PC-3 (cell line): ENCODE results near the gene NDUFB6. TPM values are rescaled to one million over a fixed set of nuclear protein-coding genes. Genes with fewer than 3 reads are reported as not detected.

Experiments used
- ATAC-seq: fragments of 200-7000 bp; cut with Tn5 transposase; 2 replicates; pipeline ENCODE4 v1.9.1; 2020; ENCODE audit warnings: mild to moderate bottlenecking, moderate library complexity
- BruUV-seq: library from RNA; stranded (reverse); fragments of 400-500 nt; replicated peaks from 2 replicates; lab custom pipeline; 2021; lab: Mats Ljungman, UMichigan
- CTCF ChIA-PET: fragments of 300-600 bp; sonication (Branson Sonifier 250); formaldehyde crosslinking; loops from one replicate; lab custom pipeline; 2022; ENCODE audit warnings: antibody characterized with exemption; lab: Charles Lee
- POLR2A ChIA-PET: fragments of 300-600 bp; sonication (Branson Sonifier 250); formaldehyde crosslinking; loops from one replicate; lab custom pipeline; 2022; ENCODE audit warnings: antibody characterized with exemption; ENCODE audit not compliant: unreplicated experiment; lab: Charles Lee
- DNase-seq: peaks from one replicate; pipeline ENCODE4 v3.0.0-alpha.2; 2015
- H2AFZ ChIP-seq: fragments of 300-600 bp; sonication (generic); 2 replicates; pipeline ENCODE4 v1.6.0; 2016; ENCODE audit warnings: antibody characterized with exemption, low read length
- H3F3A ChIP-seq: fragments of 300-600 bp; sonication (generic); one replicate; pipeline ENCODE4 v1.6.0; 2017; ENCODE audit warnings: antibody characterized with exemption, low read length, control low read depth, mild to moderate bottlenecking; ENCODE audit not compliant: unreplicated experiment
- H3K27ac ChIP-seq: fragments of 300-600 bp; sonication (generic); 2 replicates; pipeline ENCODE4 v1.5.1; 2016; ENCODE audit warnings: mild to moderate bottlenecking, low read length
- H3K27me3 ChIP-seq: fragments of 300-600 bp; sonication (generic); 2 replicates; pipeline ENCODE4 v1.6.1; 2016; ENCODE audit warnings: low read length, mixed read lengths
- H3K36me3 ChIP-seq: fragments of 300-600 bp; sonication (generic); 2 replicates; pipeline ENCODE4 v1.6.1; 2016; ENCODE audit warnings: low read depth, mixed run types, low read length, mixed read lengths
- H3K4me1 ChIP-seq: fragments of 300-600 bp; sonication (generic); 2 replicates; pipeline ENCODE4 v1.5.1; 2016; ENCODE audit warnings: low read length; ENCODE audit not compliant: insufficient read depth
- H3K4me2 ChIP-seq: fragments of 300-600 bp; sonication (generic); 2 replicates; pipeline ENCODE4 v1.6.0; 2016; ENCODE audit warnings: low read length
- H3K4me3 ChIP-seq: fragments of 300-600 bp; sonication (generic); 2 replicates; pipeline ENCODE4 v1.5.1; 2016; ENCODE audit warnings: mild to moderate bottlenecking, low read length, mixed read lengths
- H3K79me2 ChIP-seq: fragments of 300-600 bp; sonication (generic); 2 replicates; pipeline ENCODE4 v1.6.1; 2017; ENCODE audit warnings: low read length, mixed read lengths
- H3K9ac ChIP-seq: fragments of 300-600 bp; sonication (generic); 2 replicates; pipeline ENCODE4 v1.6.0; 2016; ENCODE audit warnings: mild to moderate bottlenecking, low read length
- H3K9me2 ChIP-seq: fragments of 300-600 bp; sonication (generic); replicated peaks from 2 replicates; pipeline ENCODE4 v1.6.1; 2016; ENCODE audit warnings: mixed run types, low read length, mixed read lengths
- H3K9me3 ChIP-seq: fragments of 300-600 bp; sonication (generic); 2 replicates; pipeline ENCODE4 v1.6.1; 2016; ENCODE audit warnings: low read length, mixed read lengths
- H4K20me1 ChIP-seq: fragments of 300-600 bp; sonication (generic); 2 replicates; pipeline ENCODE4 v1.6.1; 2016; ENCODE audit warnings: low read length, mixed read lengths
- EZH2 ChIP-seq: fragments of 300-600 bp; sonication (generic); IDR thresholded peaks from one replicate; pipeline ENCODE4 v1.6.1; 2017; ENCODE audit warnings: antibody characterized with exemption, mild to moderate bottlenecking, low read length; ENCODE audit not compliant: unreplicated experiment
- EZH2phosphoT487 ChIP-seq: fragments of 300-600 bp; sonication (generic); IDR thresholded peaks from 2 replicates; pipeline ENCODE4 v1.6.1; 2018; ENCODE audit warnings: mild to moderate bottlenecking, antibody characterized with exemption, low read length, borderline replicate concordance
- intact Hi-C: fragments of 100-400 bp; cut with micrococcal nuclease; formaldehyde crosslinking; loops from 2 replicates; pipeline ENCODE4 v1.9.0; 2023
- total RNA-seq: library from RNA; depleted of rRNA; stranded (reverse); fragments of >200 nt; gene quantifications from 2 replicates; pipeline ENCODE4 v1.2.3, GENCODE V29; 2014
- TF ChIP-seq, protein P1 (sequence below): fragments of 300-600 bp; sonication (generic); conservative IDR thresholded peaks from 2 replicates; pipeline ENCODE4 v1.5.1; 2017; ENCODE audit warnings: antibody characterized with exemption, low read depth, mild to moderate bottlenecking, low read length

Gene NDUFB6
- total RNA-seq, 1 experiment from 2014 or later = 86.4 TPM

DNA sequence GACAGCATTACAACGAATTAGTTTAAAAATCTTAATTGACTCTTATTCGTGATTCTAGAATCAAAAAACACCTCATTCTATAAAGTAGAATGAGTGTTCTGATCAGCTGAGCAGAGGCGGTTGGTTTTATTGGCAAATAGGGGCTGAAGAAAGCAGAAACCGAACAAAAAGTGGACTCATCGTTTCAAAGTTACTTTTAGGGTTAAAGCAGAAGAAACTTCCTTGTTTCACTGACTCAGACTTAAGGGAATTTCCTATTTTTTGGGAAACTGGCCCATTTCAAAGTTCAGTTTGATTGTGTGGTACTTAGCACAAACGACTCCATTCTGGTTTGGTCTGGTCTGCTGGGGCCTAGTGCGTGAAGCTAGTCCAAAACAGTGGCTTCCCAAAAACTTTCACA, 862 bp upstream of the NDUFB6 start:
- peaks cover 3% of the 10 kb centered on the region for H3F3A ChIP-seq
- peak overlapping the region; percentile 98; the same call in 1 of the 2 replicates for H2AFZ ChIP-seq
- TF ChIP-seq, protein P1, sequence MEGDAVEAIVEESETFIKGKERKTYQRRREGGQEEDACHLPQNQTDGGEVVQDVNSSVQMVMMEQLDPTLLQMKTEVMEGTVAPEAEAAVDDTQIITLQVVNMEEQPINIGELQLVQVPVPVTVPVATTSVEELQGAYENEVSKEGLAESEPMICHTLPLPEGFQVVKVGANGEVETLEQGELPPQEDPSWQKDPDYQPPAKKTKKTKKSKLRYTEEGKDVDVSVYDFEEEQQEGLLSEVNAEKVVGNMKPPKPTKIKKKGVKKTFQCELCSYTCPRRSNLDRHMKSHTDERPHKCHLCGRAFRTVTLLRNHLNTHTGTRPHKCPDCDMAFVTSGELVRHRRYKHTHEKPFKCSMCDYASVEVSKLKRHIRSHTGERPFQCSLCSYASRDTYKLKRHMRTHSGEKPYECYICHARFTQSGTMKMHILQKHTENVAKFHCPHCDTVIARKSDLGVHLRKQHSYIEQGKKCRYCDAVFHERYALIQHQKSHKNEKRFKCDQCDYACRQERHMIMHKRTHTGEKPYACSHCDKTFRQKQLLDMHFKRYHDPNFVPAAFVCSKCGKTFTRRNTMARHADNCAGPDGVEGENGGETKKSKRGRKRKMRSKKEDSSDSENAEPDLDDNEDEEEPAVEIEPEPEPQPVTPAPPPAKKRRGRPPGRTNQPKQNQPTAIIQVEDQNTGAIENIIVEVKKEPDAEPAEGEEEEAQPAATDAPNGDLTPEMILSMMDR = no peak
- TF ChIP-seq EZH2 (no peak), EZH2phosphoT487 (no peak)
- no peaks in the 10 kb centered on the region for H3K27me3 ChIP-seq
- peak overlapping the region; percentile 87; the same call in 1 of the 2 replicates for H3K4me2 ChIP-seq
- no peaks in the 10 kb centered on the region for H3K36me3 ChIP-seq
- H3K9me2 ChIP-seq = no peaks in the 10 kb centered on the region
- no peak overlapping the region for H3K27ac ChIP-seq
- intact Hi-C loops = loop anchor here (2.0 to 5.0 kb wide), 2 partner anchors 47 to 142 kb away; partner anchors contain the start of gene RIGI
- peak overlapping the region; percentile 91; the same call in 1 of the 2 replicates for H3K9ac ChIP-seq
- ATAC-seq = no peak
- no peaks in the 10 kb centered on the region for H3K9me3 ChIP-seq
- POLR2A ChIA-PET = no interaction called here
- CTCF ChIA-PET = no interaction called here
- H3K79me2 ChIP-seq = peaks cover 35% of the 10 kb centered on the region
- no peak for DNase-seq
- H3K4me1 ChIP-seq = peaks cover 17% of the 10 kb centered on the region
- BruUV-seq = no TSS peak
- peaks cover 10% of the 10 kb centered on the region; the same call in 1 of the 2 replicates for H4K20me1 ChIP-seq
- peak overlapping the region; percentile 97; the same call in 1 of the 2 replicates for H3K4me3 ChIP-seq

DNA sequence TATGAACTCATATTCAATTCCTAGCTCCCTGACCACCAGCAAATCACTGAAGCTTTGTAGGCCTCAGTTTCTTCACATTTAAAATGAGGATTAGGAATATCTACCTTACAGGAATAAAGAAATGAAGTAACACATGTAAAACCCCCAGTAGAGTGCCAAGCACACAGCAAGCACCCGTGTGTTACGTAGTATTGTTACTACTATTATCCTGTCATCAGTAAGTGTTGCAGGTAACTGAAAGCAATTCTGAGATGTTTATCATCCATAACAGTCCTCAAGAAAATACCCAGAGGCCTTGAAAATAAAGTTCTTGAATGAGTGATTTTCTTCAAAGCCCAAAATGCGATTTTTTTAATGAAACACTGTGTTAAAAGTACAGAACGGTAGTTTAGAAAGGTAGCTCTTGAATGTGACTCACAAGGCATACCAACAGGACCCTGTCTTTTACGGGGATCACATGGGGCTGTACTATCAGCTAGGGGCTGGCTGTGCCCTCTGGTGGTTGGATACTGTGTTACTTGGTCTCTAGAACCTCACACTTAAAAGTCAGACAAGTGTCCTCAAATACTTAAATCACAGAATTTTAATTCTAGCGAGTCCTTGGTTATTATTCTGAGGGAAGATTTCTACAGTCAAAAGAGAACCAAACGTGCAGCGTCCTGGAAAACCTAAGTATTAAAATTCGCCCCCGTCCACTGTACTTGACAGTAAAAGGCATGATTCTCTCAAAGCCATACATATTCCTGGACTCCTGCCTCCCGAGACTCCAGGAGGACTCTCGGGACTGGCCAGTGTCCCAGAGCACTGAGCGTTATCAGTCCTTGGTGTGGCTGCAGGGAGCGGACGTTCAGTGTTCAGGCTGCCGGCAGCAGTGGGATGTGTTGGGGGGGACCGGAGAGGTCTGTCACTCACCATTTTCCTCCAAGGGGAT, 725 bp downstream of the NDUFB6 start:
- H3K4me3 ChIP-seq = peak overlapping the region; percentile 97
- ATAC-seq = peak; percentile 92
- peak overlapping the region; percentile 87 for H3K4me2 ChIP-seq
- intact Hi-C loops = loop anchor here (1.0 to 5.0 kb wide), 4 partner anchors 19 to 193 kb away; partner anchors contain the start of gene RIGI
- H3K4me1 ChIP-seq = peaks cover 17% of the 10 kb centered on the region
- no peaks in the 10 kb centered on the region for H3K27me3 ChIP-seq
- H3K9ac ChIP-seq = peak overlapping the region; percentile 91
- no peaks in the 10 kb centered on the region for H3K9me3 ChIP-seq
- ChIA-PET CTCF (interaction anchor here (0.5 to 1.4 kb wide), 6 partner anchors 17 to 193 kb away, joined by 3 to 16 read pairs (median 4); partner anchors contain the start of gene RIGI), POLR2A (interaction anchor here (0.6 kb wide), 1 partner anchor 126 kb away, joined by 3 read pairs; no protein-coding TSS in a partner anchor)
- TF ChIP-seq EZH2 = no peak
- TF ChIP-seq EZH2phosphoT487 = no peak
- TF ChIP-seq, protein P1 = peak; percentile 77
- TSS peak; percentile 67 for BruUV-seq
- peaks cover 10% of the 10 kb centered on the region; the same call in 1 of the 2 replicates for H4K20me1 ChIP-seq
- peaks cover 3% of the 10 kb centered on the region for H3F3A ChIP-seq
- H2AFZ ChIP-seq = peak overlapping the region; percentile 98
- no peaks in the 10 kb centered on the region for H3K36me3 ChIP-seq
- peak; percentile 70 for DNase-seq
- H3K79me2 ChIP-seq = peaks cover 35% of the 10 kb centered on the region
- no peaks in the 10 kb centered on the region for H3K9me2 ChIP-seq
- peak overlapping the region; percentile 55 for H3K27ac ChIP-seq
